ENCODE data around the gene PSEN2.
"Not testable (repeated sequence)": the region's sequence is repeated elsewhere in the genome, so short reads cannot be mapped to it uniquely, and the experiment has no call there.

PSEN2 gene

DNA sequence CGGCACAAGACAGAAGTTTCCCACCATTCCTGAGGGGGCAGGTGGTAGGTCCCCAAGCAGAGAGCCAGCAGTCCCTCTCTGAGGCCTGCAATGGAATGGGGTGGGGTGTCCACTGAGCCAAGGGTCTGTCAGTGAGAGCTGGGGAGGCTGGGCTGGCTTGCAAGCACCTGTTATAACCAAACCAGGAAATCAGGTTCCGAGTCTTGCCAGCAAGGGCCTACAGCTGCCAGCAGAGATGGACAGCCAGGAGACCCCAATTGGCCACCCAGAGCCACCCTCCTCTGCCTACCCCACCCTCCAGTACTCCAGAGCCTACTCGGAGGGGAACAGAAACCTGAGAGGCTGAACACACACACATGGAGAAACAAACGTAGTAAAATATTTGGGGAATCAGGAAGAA is 32.2 kb downstream of the PSEN2 start:
- Mint-ChIP-seq H3K27ac (no peak overlapping the region), H3K4me3 (no peak overlapping the region), H3K9me3 (no peaks in the 10 kb centered on the region), H3K27me3 (no peaks in the 10 kb centered on the region), H3K36me3 (ENCODE audit: low read depth) (peaks cover 39% of the 10 kb centered on the region), H3K4me1 (ENCODE audit: low read depth) (no peaks in the 10 kb centered on the region)
- intact Hi-C loops (cut with micrococcal nuclease) = no loop called here

DNA sequence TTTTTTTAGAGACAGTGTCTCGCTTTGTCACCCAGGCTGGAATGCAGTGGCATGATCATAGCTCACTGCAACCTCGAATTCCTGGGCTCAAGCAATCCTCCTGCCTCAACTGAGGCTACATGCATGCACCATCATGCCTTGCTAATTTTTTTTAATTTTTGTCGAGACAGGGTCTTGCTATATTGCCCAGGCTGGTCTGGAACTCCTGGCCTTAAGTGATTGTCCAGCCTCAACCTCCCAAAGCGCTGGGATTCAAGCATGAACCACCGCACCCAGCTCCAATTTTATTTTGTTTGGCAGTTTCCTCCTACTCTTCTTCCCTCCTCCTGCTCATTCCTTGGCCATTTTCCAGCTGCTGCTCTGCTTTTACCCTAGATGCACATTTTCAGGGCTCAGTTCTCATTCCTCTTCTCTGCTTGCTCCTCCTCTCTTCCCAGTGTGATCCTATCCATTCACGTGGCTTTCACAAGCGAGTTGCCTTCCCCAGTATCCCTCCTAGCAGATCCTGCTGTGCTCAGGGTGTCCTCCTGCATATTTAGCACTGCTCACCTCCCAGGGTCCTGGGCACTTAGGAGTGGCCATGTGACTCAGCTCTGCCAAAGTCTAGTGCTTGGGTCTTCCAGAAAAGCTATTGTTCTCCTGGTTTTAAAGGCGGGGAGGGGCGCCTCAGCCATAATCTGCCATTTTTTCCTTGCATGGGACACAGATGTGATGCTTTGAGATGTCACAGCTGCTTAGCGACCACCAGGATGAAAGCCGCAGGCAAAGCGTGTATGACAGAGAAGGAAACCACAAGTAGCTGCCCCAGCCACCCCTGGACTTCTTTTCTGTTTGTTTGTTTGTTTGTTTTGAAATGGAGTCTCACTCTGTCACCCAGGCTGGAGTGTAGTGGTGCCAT is 33.7 kb downstream of the PSEN2 start:
- Mint-ChIP-seq H3K27me3 (no peaks in the 10 kb centered on the region), H3K4me3 (no peak overlapping the region), H3K9me3 (no peaks in the 10 kb centered on the region), H3K36me3 (ENCODE audit: low read depth) (peaks cover 44% of the 10 kb centered on the region), H3K4me1 (ENCODE audit: low read depth) (no peaks in the 10 kb centered on the region), H3K27ac (no peak overlapping the region)
- intact Hi-C loops (cut with micrococcal nuclease) = no loop called here

DNA sequence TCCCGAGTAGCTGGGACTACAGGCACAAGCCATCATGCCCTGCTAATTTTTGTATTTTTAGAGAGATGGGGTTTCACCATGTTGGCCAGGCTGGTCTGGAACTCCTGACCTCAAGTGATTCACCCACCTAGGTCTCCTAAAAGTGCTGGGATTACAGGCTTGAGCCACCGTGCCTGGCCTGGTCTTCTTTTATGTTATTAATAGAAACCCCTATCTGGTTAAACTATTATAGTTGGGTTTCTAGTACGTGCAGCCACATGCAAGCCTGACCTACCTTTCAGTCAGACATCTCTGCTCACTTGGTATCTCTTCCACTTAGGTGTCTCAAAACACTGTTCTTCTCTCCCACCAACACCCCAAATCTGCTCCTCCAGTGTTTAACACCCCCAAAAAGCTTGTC is 34.4 kb downstream of the PSEN2 start:
- intact Hi-C loops (cut with micrococcal nuclease) = no loop called here

DNA sequence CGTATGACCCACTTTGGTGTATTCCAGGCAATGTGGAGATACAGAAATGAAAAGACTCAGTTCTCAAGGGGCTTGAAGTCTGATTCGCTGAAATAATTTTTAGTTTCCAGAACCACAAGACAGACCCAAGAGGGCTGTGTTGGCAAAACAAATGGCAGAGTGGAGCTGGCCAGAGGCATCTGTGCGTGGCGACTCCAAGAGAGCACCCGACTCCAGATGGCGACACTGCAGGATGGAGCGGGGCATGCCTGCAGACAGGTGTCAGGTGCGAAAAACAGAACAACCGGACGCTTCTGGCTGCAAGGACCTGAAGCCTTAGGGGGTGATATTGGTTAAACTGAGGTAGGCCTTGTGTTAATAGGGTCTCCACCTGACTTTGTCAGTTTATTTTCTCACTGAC is 38.0 kb downstream of the PSEN2 start:
- H3K36me3 Mint-ChIP-seq (ENCODE audit: low read depth) = peaks cover 20% of the 10 kb centered on the region
- intact Hi-C loops (cut with micrococcal nuclease) = no loop called here
- no peaks in the 10 kb centered on the region for H3K4me1 Mint-ChIP-seq (ENCODE audit: low read depth)
- no peaks in the 10 kb centered on the region for H3K27me3 Mint-ChIP-seq
- H3K4me3 Mint-ChIP-seq = no peak overlapping the region
- no peak overlapping the region for H3K27ac Mint-ChIP-seq
- H3K9me3 Mint-ChIP-seq = no peaks in the 10 kb centered on the region

More for the DNA sequence above, 34.4 kb downstream of the PSEN2 start:
- Mint-ChIP-seq H3K36me3 (ENCODE audit: low read depth) (peaks cover 37% of the 10 kb centered on the region), H3K27ac (no peak overlapping the region), H3K9me3 (no peaks in the 10 kb centered on the region), H3K4me1 (ENCODE audit: low read depth) (no peaks in the 10 kb centered on the region), H3K4me3 (no peak overlapping the region), H3K27me3 (no peaks in the 10 kb centered on the region)

DNA sequence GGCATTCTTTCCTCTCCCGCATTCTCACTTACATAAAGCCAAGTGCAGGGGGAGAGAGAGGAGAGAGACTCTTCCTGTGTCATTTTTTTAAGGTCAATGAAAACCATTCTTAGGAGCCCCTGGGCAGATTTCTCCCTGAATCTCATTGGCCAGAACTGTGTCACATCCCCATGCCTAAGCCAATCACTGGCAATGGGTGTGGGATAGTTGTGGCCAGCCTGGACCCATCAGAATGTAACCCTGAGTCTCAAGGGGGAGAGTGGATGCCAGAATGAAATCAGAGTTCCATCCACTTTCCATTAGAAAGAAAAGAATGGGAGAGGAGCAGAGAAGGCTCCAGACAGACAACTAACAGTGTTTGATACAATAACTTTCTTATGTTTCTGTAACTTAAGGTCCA is 38.5 kb downstream of the PSEN2 start:
- intact Hi-C loops (cut with micrococcal nuclease) = no loop called here
- Mint-ChIP-seq H3K9me3 (no peaks in the 10 kb centered on the region), H3K27ac (no peak overlapping the region), H3K36me3 (ENCODE audit: low read depth) (peaks cover 15% of the 10 kb centered on the region), H3K4me1 (ENCODE audit: low read depth) (no peaks in the 10 kb centered on the region), H3K4me3 (no peak overlapping the region), H3K27me3 (no peaks in the 10 kb centered on the region)

DNA sequence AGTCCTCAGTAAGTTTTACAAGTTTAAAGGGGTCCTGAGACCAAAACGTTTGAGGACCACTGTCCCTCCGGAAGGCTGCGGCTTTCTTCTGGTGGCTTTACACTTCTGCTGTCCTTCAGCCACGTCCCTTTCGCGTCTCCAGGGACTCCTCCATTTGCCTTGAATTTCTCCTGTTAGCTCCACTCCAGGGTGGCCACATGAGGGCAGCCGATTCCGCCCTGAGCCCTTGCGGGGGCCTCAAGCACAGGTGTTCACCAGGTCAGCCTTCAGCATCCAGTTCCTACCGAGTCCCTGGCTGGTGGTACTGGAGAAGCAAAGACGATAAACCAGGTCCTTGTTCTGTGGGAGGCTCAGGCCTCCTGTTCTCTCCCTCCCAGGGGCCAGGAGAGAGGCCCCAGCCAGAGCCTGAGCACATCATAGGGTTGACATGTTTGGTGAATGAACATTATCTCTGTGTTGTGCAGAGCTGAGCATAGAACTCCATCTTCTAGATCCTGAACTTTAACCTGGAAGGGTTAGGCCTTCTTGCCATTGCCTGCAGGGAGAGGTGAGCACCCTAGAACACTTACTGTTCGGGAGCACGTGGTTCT is 42.3 kb downstream of the PSEN2 start:
- Mint-ChIP-seq H3K27ac (no peak overlapping the region), H3K4me3 (no peak overlapping the region), H3K27me3 (no peaks in the 10 kb centered on the region), H3K4me1 (ENCODE audit: low read depth) (no peaks in the 10 kb centered on the region), H3K36me3 (ENCODE audit: low read depth) (peaks cover 11% of the 10 kb centered on the region), H3K9me3 (no peaks in the 10 kb centered on the region)
- intact Hi-C loops (cut with micrococcal nuclease) = no loop called here

DNA sequence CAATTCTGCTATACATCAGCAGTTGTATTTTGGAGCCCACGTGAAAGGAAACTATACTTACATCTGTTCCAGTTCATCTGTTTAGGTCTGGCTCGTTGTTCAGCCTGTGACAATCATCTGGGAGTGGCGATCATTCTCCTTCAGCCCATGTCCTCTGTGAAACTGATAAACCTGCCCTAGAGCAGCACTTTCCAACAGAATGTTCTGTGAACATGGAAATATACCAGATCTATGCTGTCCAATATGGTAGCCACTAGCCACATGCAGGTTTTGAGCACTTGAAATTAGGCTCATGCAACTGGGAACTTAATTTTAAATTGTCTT is 45.2 kb downstream of the PSEN2 start:
- Mint-ChIP-seq H3K27ac (no peak overlapping the region), H3K9me3 (no peaks in the 10 kb centered on the region), H3K27me3 (no peaks in the 10 kb centered on the region), H3K4me1 (ENCODE audit: low read depth) (no peaks in the 10 kb centered on the region), H3K4me3 (no peak overlapping the region), H3K36me3 (ENCODE audit: low read depth) (peaks cover 11% of the 10 kb centered on the region)
- intact Hi-C loops (cut with micrococcal nuclease) = no loop called here

DNA sequence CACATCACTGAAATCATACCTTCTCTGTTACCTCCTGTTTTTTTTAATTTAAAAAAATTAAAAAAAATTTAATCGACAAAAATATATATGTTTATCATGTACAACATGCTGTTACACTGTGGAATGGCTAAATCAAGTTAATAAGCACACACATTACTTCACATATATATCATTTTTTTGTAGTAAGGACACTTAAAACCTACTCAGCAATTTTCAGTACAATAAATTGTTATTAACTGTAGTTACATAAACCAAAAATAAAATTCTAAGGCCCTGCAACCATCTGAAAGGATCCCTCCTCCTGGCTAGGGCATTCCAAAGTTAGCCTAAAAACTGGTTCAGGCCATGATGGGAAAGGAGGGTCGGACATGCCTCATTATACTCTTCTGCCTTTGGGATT is 46.1 kb downstream of the PSEN2 start:
- H3K4me3 Mint-ChIP-seq = no peak overlapping the region
- H3K4me1 Mint-ChIP-seq (ENCODE audit: low read depth) = no peaks in the 10 kb centered on the region
- intact Hi-C loops (cut with micrococcal nuclease) = no loop called here
- H3K36me3 Mint-ChIP-seq (ENCODE audit: low read depth) = peaks cover 11% of the 10 kb centered on the region
- H3K9me3 Mint-ChIP-seq = no peaks in the 10 kb centered on the region
- no peak overlapping the region for H3K27ac Mint-ChIP-seq
- H3K27me3 Mint-ChIP-seq = no peaks in the 10 kb centered on the region

DNA sequence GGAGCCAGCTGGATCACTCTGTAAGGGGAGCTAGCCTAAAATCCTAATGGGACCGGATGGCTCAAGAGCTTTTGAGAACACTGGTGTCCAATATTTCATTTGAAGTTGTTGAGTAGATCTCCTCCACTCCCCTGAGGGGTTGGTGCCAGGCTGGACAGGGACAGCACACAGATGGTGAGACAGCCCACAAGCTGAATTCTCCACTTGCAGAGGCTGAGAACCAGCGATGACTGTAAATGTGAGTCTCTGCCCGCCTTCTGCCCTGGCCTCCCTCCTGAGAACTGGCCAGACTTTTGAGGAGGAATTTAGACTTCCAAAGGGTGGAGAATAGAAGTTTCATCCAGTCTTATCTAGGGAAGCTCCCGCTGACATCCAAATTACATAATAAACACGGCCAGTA is 49.2 kb downstream of the PSEN2 start:
- H3K9me3 Mint-ChIP-seq = no peaks in the 10 kb centered on the region
- intact Hi-C loops (cut with micrococcal nuclease) = no loop called here
- H3K27ac Mint-ChIP-seq = no peak overlapping the region
- H3K4me3 Mint-ChIP-seq = no peak overlapping the region
- H3K27me3 Mint-ChIP-seq = no peaks in the 10 kb centered on the region
- H3K4me1 Mint-ChIP-seq (ENCODE audit: low read depth) = no peaks in the 10 kb centered on the region
- H3K36me3 Mint-ChIP-seq (ENCODE audit: low read depth) = peaks cover 11% of the 10 kb centered on the region

DNA sequence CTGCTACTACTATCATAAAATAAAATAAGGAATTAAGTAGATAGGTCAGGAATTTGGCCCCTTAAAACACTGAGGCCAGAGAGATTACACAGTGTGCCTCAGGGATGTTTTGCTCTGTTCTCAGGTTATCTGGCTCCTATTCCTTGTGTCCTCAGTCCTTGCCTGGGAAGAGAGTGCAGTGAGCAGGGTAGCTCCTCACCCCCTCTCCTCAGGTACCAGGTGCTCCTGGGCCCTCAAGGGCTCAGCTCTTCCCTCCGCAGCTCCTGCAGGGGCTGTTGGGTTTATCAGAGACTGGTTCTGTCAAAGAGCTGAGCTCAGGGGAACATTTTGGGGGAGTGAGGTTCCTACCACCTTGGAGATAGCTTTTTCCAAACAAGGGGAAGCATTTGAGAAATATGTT is 49.6 kb downstream of the PSEN2 start:
- Mint-ChIP-seq H3K9me3 (no peaks in the 10 kb centered on the region), H3K36me3 (ENCODE audit: low read depth) (peaks cover 11% of the 10 kb centered on the region), H3K4me3 (no peak overlapping the region), H3K27me3 (no peaks in the 10 kb centered on the region), H3K27ac (no peak overlapping the region), H3K4me1 (ENCODE audit: low read depth) (no peaks in the 10 kb centered on the region)
- intact Hi-C loops (cut with micrococcal nuclease) = no loop called here

DNA sequence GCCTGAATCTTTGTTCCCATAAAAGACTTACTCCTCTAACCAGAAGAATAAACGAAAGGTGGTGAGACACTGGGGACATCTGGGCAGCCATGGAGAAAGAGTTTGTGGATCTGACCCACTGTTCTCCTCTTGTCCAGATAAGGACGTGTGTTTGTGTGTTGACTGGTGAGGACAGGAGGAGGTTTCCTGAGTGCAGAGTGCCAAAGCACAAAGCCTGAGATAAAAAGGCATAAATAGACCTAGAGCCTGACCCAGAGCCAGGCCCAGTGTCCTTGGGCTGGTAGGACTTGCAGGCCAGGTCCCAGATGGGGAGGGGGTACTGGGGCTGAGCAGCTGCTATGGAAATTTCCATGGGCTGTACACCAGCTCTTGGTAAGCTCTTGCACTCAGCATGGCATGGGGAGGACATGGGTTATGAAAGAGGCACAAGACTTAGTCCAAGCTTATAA is 50.1 kb downstream of the PSEN2 start:
- Mint-ChIP-seq H3K27ac (no peak overlapping the region), H3K9me3 (no peaks in the 10 kb centered on the region), H3K27me3 (no peaks in the 10 kb centered on the region)

DNA sequence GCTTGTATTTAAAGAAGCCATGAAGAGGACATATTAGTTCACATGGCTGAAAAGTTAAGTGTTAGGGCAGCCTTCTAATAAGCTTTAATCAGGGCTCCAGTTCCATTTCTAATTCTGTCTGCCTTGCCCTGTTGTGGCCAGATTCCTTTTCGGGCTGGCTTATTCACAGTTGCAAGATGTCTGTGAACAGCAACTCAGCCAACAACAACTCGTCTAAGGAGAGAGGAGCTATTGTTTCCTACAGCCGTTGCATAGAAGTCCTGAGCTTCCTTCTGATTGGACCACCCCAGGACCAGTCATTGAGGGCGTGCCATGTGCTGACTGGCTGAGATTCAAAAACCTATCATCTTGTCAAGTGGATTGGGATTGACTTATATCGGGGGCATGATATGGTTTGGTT is 51.1 kb downstream of the PSEN2 start:
- Mint-ChIP-seq H3K27ac (no peak overlapping the region), H3K4me3 (no peak overlapping the region), H3K9me3 (peaks cover 3% of the 10 kb centered on the region), H3K27me3 (no peaks in the 10 kb centered on the region), H3K4me1 (ENCODE audit: low read depth) (no peaks in the 10 kb centered on the region), H3K36me3 (ENCODE audit: low read depth) (peaks cover 13% of the 10 kb centered on the region)
- intact Hi-C loops (cut with micrococcal nuclease) = no loop called here

More for the DNA sequence above, 50.1 kb downstream of the PSEN2 start:
- H3K4me3 Mint-ChIP-seq = no peak overlapping the region
- no peaks in the 10 kb centered on the region for H3K4me1 Mint-ChIP-seq (ENCODE audit: low read depth)
- intact Hi-C loops (cut with micrococcal nuclease) = no loop called here
- H3K36me3 Mint-ChIP-seq (ENCODE audit: low read depth) = peaks cover 11% of the 10 kb centered on the region

DNA sequence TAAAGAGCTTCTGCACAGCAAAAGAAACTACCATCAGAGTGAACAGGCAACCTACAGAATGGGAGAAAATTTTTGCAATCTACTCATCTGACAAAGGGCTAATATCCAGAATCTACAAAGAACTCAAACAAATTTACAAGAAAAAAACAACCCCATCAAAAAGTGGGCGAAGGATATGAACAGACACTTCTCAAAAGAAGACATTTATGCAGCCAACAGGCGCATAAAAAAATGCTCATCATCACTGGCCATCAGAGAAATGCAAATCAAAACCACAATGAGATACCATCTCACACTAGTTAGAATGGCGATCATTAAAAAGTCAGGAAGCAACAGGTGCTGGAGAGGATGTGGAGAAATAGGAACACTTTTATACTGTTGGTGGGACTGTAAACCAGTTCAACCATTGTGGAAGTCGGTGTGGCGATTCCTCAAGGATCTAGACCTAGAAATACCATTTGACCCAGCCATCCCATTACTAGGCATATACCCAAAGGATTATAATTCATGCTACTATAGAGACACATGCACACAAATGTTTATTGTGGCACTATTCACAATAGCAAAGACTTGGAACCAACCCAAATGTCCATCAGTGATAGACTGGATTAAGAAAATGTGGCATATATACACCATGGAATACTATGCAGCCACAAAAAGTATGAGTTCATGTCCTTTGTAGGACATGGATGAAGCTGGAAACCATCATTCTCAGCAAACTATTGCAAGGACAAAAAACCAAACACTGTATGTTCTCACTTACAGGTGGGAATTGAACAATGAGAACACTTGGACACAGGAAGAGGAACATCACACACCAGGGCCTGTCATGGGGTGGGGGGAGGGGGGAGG is 59.1 kb downstream of the PSEN2 start:
- Mint-ChIP-seq H3K9me3 (peaks cover 15% of the 10 kb centered on the region), H3K36me3 (ENCODE audit: low read depth) (peaks cover 10% of the 10 kb centered on the region)
- H3K4me1 Mint-ChIP-seq (ENCODE audit: low read depth); H3K4me3 Mint-ChIP-seq; H3K27me3 Mint-ChIP-seq; intact Hi-C loops (cut with micrococcal nuclease); H3K27ac Mint-ChIP-seq: not testable (repeated sequence)
